Uterus (tissue), 4 donors: ENCODE measurements around the gene TMEM252. TPM values are rescaled to one million over a fixed set of nuclear protein-coding genes. Genes with fewer than 3 reads are reported as not detected.

ENCODE experiments used
- DNase-seq, 2 donors: peaks; one replicate each; pipeline ENCODE4 v3.0.0-alpha.2; 2019 to 2020
- H3K27ac ChIP-seq, 2 donors: fragments of 200-600 bp; sonication (generic); 1 replicate in 1 of 2; 2 replicates in 1 of 2; pipeline ENCODE4 v1.5.1; 2016 to 2018
- H3K27me3 ChIP-seq, 2 donors: fragments of 200-600 bp; sonication (generic); one replicate each; pipeline ENCODE4 v1.5.1; 2018 to 2019; ENCODE audit warnings: control low read depth in 1 of 2
- H3K36me3 ChIP-seq, 2 donors: fragments of 200-600 bp; sonication (generic); one replicate each; pipeline ENCODE4 v1.5.1; 2019; ENCODE audit warnings: control low read depth in 1 of 2
- H3K4me1 ChIP-seq, 2 donors: fragments of 200-600 bp; sonication (generic); one replicate each; pipeline ENCODE4 v1.5.1; 2018 to 2019; ENCODE audit warnings: control low read depth in 1 of 2
- H3K4me3 ChIP-seq, 2 donors: fragments of 200-600 bp; sonication (generic); 1 replicate in 1 of 2; 2 replicates in 1 of 2; pipeline ENCODE4 v1.5.1; 2018 to 2019; ENCODE audit warnings: mild to moderate bottlenecking in 1 of 2
- H3K9me3 ChIP-seq, 2 donors: fragments of 200-600 bp; sonication (generic); one replicate each; pipeline ENCODE4 v1.5.1; 2019; ENCODE audit warnings: control low read depth in 1 of 2
- POLR2A ChIP-seq, 2 donors: fragments of 450-650 bp; IDR thresholded peaks; one replicate each; pipeline ENCODE4 v1.6.1; 2016; ENCODE audit warnings: antibody characterized with exemption in 2 of 2, mild to moderate bottlenecking in 1 of 2, moderate library complexity in 1 of 2
- intact Hi-C: fragments of 100-400 bp; cut with DNase I; formaldehyde crosslinking; loops from one replicate; pipeline ENCODE4 v1.15.1; 2023; ENCODE audit warnings: low total_unique reads
- total RNA-seq, 4 donors: library from RNA; depleted of rRNA in 3 of 4; stranded (reverse); fragments of >200 nt in 3 of 4; gene quantifications; one replicate each; pipeline versions ENCODE4 v1.1.0 to v1.2.4, GENCODE V29; 2014 to 2023
- TF ChIP-seq, protein P1 (sequence below), 4 experiments: fragments of 200-600 bp in 2 of 4; fragments of 450-650 bp in 2 of 4; sonication (generic) in 2 of 4; IDR thresholded peaks; one replicate each; pipeline ENCODE4 v1.5.1; 2016 to 2019; ENCODE audit warnings: antibody characterized with exemption in 4 of 4, mild to moderate bottlenecking in 2 of 4, moderate library complexity in 1 of 4
- donor health status: DM: yes; HTN: yes; CAD: no.

TMEM252 gene
- total RNA-seq, 4 donors from 2014 or later = 0.69 TPM; not detected in 3

DNA sequence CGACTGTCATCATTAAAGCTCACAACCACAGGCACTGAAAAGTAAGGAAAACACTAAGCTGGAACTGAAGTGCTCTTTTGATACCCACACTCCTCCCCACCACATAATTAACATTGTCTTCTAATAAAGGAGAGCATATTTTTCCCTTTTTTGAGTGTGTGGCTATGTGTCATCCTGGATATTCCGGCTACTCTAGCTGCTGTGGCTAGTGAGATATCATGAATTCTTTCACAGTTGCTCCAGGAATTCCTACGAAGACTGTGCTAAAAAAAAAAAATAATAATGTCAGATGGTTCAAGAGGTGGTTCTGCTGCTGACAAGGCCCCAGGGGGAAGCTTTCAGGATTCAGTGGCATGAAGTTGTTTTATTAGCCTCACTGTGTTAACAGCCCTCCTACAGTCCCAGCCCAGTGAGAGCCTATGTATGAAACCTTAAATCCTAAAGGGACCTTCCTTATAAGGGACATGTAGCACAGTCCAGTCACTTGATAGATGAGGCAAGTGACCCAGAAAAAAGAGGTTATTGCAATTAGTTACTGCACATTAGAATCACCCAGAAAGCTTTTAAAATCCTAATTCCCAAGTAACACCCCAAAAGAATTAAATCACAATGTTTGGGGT is 46.6 kb downstream of the TMEM252 start:
- Histone ChIP-seq H3K27ac (peak overlapping the region; percentile 62 to 90), H3K4me1 (peaks cover 6 to 8% of the 10 kb centered on the region in 2 donors)

DNA sequence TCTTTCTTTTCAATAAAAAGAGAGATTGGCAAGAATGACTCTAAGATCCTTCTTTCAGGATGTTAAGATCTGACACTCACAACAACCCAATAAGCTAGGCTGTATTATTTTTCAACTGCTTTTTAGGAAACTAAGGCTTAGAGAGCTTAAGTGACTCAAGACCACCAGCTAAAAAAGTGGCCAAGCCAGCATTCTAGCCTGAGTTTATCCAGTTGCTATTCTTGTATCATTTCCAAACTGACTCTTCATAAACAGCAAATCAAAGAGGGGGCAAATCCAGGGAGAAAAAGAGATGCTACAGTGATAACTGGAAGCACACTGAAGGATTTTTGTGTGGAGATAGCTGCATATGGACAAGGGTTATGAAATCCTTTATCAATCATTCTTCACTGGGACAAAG is 47.1 kb downstream of the TMEM252 start:
- H3K4me1 ChIP-seq = peaks cover 6 to 8% of the 10 kb centered on the region in 2 donors
- H3K4me3 ChIP-seq = no peak overlapping the region
- peak overlapping the region; percentile 62 to 90 for H3K27ac ChIP-seq
- no peaks in the 10 kb centered on the region for H3K9me3 ChIP-seq
- no peaks in the 10 kb centered on the region for H3K36me3 ChIP-seq
- no peaks in the 10 kb centered on the region for H3K27me3 ChIP-seq
- TF ChIP-seq, protein P1, sequence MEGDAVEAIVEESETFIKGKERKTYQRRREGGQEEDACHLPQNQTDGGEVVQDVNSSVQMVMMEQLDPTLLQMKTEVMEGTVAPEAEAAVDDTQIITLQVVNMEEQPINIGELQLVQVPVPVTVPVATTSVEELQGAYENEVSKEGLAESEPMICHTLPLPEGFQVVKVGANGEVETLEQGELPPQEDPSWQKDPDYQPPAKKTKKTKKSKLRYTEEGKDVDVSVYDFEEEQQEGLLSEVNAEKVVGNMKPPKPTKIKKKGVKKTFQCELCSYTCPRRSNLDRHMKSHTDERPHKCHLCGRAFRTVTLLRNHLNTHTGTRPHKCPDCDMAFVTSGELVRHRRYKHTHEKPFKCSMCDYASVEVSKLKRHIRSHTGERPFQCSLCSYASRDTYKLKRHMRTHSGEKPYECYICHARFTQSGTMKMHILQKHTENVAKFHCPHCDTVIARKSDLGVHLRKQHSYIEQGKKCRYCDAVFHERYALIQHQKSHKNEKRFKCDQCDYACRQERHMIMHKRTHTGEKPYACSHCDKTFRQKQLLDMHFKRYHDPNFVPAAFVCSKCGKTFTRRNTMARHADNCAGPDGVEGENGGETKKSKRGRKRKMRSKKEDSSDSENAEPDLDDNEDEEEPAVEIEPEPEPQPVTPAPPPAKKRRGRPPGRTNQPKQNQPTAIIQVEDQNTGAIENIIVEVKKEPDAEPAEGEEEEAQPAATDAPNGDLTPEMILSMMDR (IDR thresholded peaks at IDR 0.05) = no peak
- no peak for TF ChIP-seq POLR2A (IDR thresholded peaks at IDR 0.05)
- DNase-seq = no peak
- intact Hi-C loops = no loop called here

More for the DNA sequence above, 46.6 kb downstream of the TMEM252 start:
- Histone ChIP-seq H3K4me3 (no peak overlapping the region), H3K27me3 (no peaks in the 10 kb centered on the region), H3K9me3 (no peaks in the 10 kb centered on the region), H3K36me3 (no peaks in the 10 kb centered on the region)
- TF ChIP-seq POLR2A (IDR thresholded peaks at IDR 0.05) = no peak
- TF ChIP-seq, protein P1 (IDR thresholded peaks at IDR 0.05) = no peak
- intact Hi-C loops = no loop called here
- no peak for DNase-seq

DNA sequence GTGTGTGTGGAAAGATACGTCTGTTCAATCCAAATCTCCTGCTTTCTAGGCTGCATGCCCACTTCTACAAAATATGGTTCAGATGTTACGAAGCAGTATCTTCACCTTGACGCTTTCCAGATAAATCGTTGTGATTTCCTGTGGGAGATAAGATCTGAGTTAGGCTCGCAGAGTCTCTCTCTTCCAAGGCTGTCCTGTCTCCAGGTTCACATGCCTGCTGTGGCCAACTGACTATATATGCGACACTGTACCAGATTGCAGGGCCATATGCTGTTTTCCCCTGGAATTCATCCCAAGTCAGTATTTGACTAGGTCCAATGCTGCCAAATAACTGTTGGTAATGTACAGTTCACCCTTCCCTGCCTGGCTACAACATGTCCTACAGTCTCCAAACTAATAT is 47.9 kb downstream of the TMEM252 start:
- intact Hi-C loops = no loop called here
- Histone ChIP-seq H3K27ac (peak overlapping the region; percentile 62 to 90), H3K27me3 (no peaks in the 10 kb centered on the region), H3K36me3 (no peaks in the 10 kb centered on the region), H3K4me1 (peaks cover 8 to 13% of the 10 kb centered on the region in 2 donors), H3K4me3 (no peak overlapping the region), H3K9me3 (no peaks in the 10 kb centered on the region)
- DNase-seq = no peak
- TF ChIP-seq, protein P1 (IDR thresholded peaks at IDR 0.05) = no peak
- no peak for TF ChIP-seq POLR2A (IDR thresholded peaks at IDR 0.05)

GRCh38 chr9:68489646-68490045 is 51.0 kb downstream of the TMEM252 start:
- Histone ChIP-seq H3K27ac (peak overlapping the region; percentile 51 to 90), H3K4me3 (no peak overlapping the region), H3K4me1 (peaks cover 7 to 8% of the 10 kb centered on the region in 2 donors), H3K27me3 (no peaks in the 10 kb centered on the region), H3K36me3 (no peaks in the 10 kb centered on the region), H3K9me3 (peaks cover 0 to 2% of the 10 kb centered on the region in 2 donors)
- intact Hi-C loops = no loop called here
- DNase-seq = no peak
- no peak for TF ChIP-seq POLR2A (IDR thresholded peaks at IDR 0.05)
- TF ChIP-seq, protein P1 (IDR thresholded peaks at IDR 0.05) = no peak

DNA sequence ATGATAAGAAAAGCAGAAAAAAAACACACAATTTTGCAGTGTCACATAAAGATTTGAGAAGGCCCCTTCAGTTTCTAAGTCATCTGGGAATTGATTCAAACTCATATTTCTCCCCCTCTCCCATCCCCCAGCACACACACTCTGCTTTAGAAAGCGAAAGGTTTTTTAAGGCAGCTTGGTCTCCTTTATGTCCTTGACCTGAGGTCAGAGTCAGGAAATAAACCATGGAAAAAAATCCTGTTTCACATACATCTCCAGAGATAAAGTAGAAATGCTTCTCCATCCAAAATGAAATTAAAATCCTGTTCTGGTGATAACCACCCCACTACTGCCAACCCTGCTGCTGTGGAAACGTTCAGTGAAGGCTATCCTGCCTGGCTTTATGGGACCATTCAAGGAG is 52.6 kb downstream of the TMEM252 start:
- TF ChIP-seq, protein P1 (IDR thresholded peaks at IDR 0.05) = no peak
- TF ChIP-seq POLR2A (IDR thresholded peaks at IDR 0.05) = no peak
- intact Hi-C loops = no loop called here
- H3K36me3 ChIP-seq = no peaks in the 10 kb centered on the region

More for the DNA sequence above, 52.6 kb downstream of the TMEM252 start:
- Histone ChIP-seq H3K4me3 (no peak overlapping the region), H3K4me1 (peaks cover 3 to 8% of the 10 kb centered on the region in 2 donors), H3K27me3 (no peaks in the 10 kb centered on the region), H3K9me3 (peaks cover 0 to 2% of the 10 kb centered on the region in 2 donors), H3K27ac (peak overlapping the region; percentile 51 to 61)
- no peak for DNase-seq

Other genes starting within 250 kb of the TMEM252 start
- gene FOXD4L3, start 238.0 kb downstream of the TMEM252 start, total RNA-seq = not detected
- 100 to 1,000 TPM; 153 to 289 (median 274) TPM for gene PGM5, start 184.3 kb downstream of the TMEM252 start, total RNA-seq
- gene PIP5K1B, start 164.4 kb upstream of the TMEM252 start, total RNA-seq = 1 to 10 TPM in 3 of 4 donors, under 1 TPM in 1; 0.29 to 8.2 (median 4.1) TPM